GM19395 (cell line): Measurements from ENCODE around the gene EPC2.
"Not testable (repeated sequence)": the region's sequence is repeated elsewhere in the genome, so short reads cannot be mapped to it uniquely, and the experiment has no call there.

Source experiments
- ATAC-seq: cut with Tn5 transposase; IDR thresholded peaks from one replicate; pipeline ENCODE4 v1.9.1; 2021; ENCODE audit warnings: mild to moderate bottlenecking, moderate library complexity; ENCODE audit not compliant: unreplicated experiment

EPC2 gene

GRCh38 chr2:148719941-148720436 lies 75.4 kb downstream of the EPC2 start:
- no peak for ATAC-seq

- no peak for ATAC-seq
Observed at GRCh38 chr2:148720501-148721001, 76.0 kb downstream of the EPC2 start.

GRCh38 chr2:148721520-148721931 lies 77.0 kb downstream of the EPC2 start:
- no peak for ATAC-seq

GRCh38 chr2:148721991-148722777 lies 77.6 kb downstream of the EPC2 start:
- ATAC-seq = no peak

GRCh38 chr2:148725564-148725963 lies 81.0 kb downstream of the EPC2 start:
- peak; percentile 30 for ATAC-seq

GRCh38 chr2:148726228-148726627 lies 81.7 kb downstream of the EPC2 start:
- ATAC-seq = peak; percentile 69

GRCh38 chr2:148730085-148730484 lies 85.5 kb downstream of the EPC2 start:
- no peak for ATAC-seq

GRCh38 chr2:148737742-148738141 lies 93.2 kb downstream of the EPC2 start:
- ATAC-seq = no peak

GRCh38 chr2:148739454-148740105 lies 95.0 kb downstream of the EPC2 start:
- ATAC-seq = no peak

GRCh38 chr2:148742373-148742772 lies 97.8 kb downstream of the EPC2 start:
- no peak for ATAC-seq

- ATAC-seq = no peak
Observed at GRCh38 chr2:148745151-148745851, 100.8 kb downstream of the EPC2 start.

- no peak for ATAC-seq
Observed at GRCh38 chr2:148746973-148747372, 102.4 kb downstream of the EPC2 start.

- ATAC-seq = no peak
Observed at GRCh38 chr2:148751907-148752306, 107.4 kb downstream of the EPC2 start.

- ATAC-seq = no peak
Observed at GRCh38 chr2:148752977-148753376, 108.4 kb downstream of the EPC2 start.

- no peak for ATAC-seq
Observed at GRCh38 chr2:148754864-148755263, 110.3 kb downstream of the EPC2 start.

- ATAC-seq = no peak
Observed at GRCh38 chr2:148756292-148756975, 111.9 kb downstream of the EPC2 start.

GRCh38 chr2:148764815-148765214 lies 120.3 kb downstream of the EPC2 start:
- ATAC-seq = no peak

- no peak for ATAC-seq
Observed at GRCh38 chr2:148770047-148770446, 125.5 kb downstream of the EPC2 start.

- no peak for ATAC-seq
Observed at GRCh38 chr2:148781544-148781943, 137.0 kb downstream of the EPC2 start.

GRCh38 chr2:148789059-148789458 lies 144.5 kb downstream of the EPC2 start:
- ATAC-seq = no peak

- ATAC-seq = not testable (repeated sequence)
Observed at GRCh38 chr2:148790172-148790571, 145.6 kb downstream of the EPC2 start.
